Right atrium auricular region (tissue), 2 donors: ENCODE data around the gene VPS33A. TPM values are rescaled to one million over a fixed set of nuclear protein-coding genes. Genes with fewer than 3 reads are reported as not detected.
"Not testable (repeated sequence)": the region's sequence is repeated elsewhere in the genome, so short reads cannot be mapped to it uniquely, and the experiment has no call there.

Source experiments
- DNase-seq: peaks from one replicate; pipeline ENCODE4 v3.0.0-alpha.2; 2019; ENCODE audit warnings: low spot score
- H3K27ac ChIP-seq, 2 donors: fragments of 200-600 bp; sonication (generic); 1 replicate in 1 of 2; 2 replicates in 1 of 2; pipeline ENCODE4 v1.5.1; 2016 to 2019
- H3K27me3 ChIP-seq, 2 donors: fragments of 200-600 bp; sonication (generic); one replicate each; pipeline versions ENCODE4 v1.5.1 to v1.6.0; 2017 to 2019
- H3K36me3 ChIP-seq: fragments of 200-600 bp; sonication (generic); one replicate; pipeline ENCODE4 v1.5.1; 2016
- H3K4me1 ChIP-seq, 2 donors: fragments of 200-600 bp; sonication (generic); one replicate each; pipeline versions ENCODE4 v1.5.1 to v1.6.0; 2017 to 2019
- H3K4me3 ChIP-seq, 2 donors: fragments of 200-600 bp; sonication (generic); 1 replicate in 1 of 2; 2 replicates in 1 of 2; pipeline ENCODE4 v1.5.1; 2017 to 2019; ENCODE audit warnings: mild to moderate bottlenecking in 1 of 2, moderate library complexity in 1 of 2
- H3K9me3 ChIP-seq, 2 donors: fragments of 200-600 bp; sonication (generic); one replicate each; pipeline ENCODE4 v1.5.1; 2019
- total RNA-seq, 2 donors: library from RNA; depleted of rRNA; stranded (reverse); fragments of >200 nt; gene quantifications; one replicate each; pipeline ENCODE4 v1.1.0, GENCODE V29; 2016
- TF ChIP-seq, protein P1 (sequence below), 2 donors: fragments of 200-600 bp; sonication (generic); IDR thresholded peaks; one replicate each; pipeline ENCODE4 v1.5.1; 2019; ENCODE audit warnings: antibody characterized with exemption in 2 of 2

Gene VPS33A
- total RNA-seq, 2 donors from 2014 or later: 7.6 to 8.4 TPM

DNA sequence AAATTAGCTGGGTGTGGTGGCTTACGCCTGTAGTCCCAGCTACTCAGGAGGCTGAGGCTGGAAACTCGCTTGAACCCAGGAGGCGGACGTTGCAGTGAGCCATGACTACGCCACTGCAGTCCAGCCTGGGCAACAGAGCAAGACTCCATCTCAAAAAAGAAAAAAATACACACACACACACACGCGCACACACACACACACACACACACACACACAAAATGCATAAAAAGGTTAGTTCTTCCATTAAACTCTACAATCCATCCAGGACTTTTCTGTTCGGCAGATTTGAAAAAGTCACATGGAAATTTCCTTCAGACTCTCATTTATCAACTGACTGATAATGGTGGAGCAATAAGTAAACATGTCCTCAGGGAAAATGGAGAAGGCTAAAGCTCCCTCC is 9.2 kb upstream of the VPS33A start:
- no peak overlapping the region for H3K27ac ChIP-seq
- no peak overlapping the region for H3K4me3 ChIP-seq
- H3K9me3 ChIP-seq: no peaks in the 10 kb centered on the region
- TF ChIP-seq, protein P1, sequence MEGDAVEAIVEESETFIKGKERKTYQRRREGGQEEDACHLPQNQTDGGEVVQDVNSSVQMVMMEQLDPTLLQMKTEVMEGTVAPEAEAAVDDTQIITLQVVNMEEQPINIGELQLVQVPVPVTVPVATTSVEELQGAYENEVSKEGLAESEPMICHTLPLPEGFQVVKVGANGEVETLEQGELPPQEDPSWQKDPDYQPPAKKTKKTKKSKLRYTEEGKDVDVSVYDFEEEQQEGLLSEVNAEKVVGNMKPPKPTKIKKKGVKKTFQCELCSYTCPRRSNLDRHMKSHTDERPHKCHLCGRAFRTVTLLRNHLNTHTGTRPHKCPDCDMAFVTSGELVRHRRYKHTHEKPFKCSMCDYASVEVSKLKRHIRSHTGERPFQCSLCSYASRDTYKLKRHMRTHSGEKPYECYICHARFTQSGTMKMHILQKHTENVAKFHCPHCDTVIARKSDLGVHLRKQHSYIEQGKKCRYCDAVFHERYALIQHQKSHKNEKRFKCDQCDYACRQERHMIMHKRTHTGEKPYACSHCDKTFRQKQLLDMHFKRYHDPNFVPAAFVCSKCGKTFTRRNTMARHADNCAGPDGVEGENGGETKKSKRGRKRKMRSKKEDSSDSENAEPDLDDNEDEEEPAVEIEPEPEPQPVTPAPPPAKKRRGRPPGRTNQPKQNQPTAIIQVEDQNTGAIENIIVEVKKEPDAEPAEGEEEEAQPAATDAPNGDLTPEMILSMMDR (IDR thresholded peaks at IDR 0.05): no peak
- peaks cover 60% of the 10 kb centered on the region for H3K36me3 ChIP-seq
- peaks cover 0 to 4% of the 10 kb centered on the region in 2 donors for H3K4me1 ChIP-seq
- DNase-seq: no peak
- H3K27me3 ChIP-seq: no peaks in the 10 kb centered on the region

DNA sequence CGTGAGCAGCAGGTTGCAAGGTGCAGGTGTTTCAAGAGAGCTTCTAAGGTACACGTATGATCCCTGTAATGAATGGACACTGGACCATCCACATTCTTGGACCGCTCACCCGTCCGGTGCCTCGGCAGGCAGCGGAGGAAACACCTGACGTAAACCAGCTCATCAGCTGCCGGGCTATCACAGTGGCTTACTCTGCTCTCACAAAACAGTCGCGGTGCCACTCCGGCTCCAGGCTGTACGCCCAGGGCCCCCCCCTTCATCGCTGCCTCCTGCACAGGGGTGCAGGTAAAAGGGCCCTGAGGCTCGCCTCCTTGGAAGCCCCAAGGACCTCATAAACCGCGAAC is 436 bp downstream of the VPS33A start:
- no peaks in the 10 kb centered on the region for H3K9me3 ChIP-seq
- H3K4me1 ChIP-seq: peaks cover 0 to 8% of the 10 kb centered on the region in 2 donors
- TF ChIP-seq, protein P1 (IDR thresholded peaks at IDR 0.05): no peak
- H3K4me3 ChIP-seq: peak overlapping the region; percentile 81 to 96
- DNase-seq: peak; percentile 62
- peak overlapping the region; percentile 84 to 89 for H3K27ac ChIP-seq
- H3K36me3 ChIP-seq: peaks cover 9% of the 10 kb centered on the region
- no peaks in the 10 kb centered on the region for H3K27me3 ChIP-seq

DNA sequence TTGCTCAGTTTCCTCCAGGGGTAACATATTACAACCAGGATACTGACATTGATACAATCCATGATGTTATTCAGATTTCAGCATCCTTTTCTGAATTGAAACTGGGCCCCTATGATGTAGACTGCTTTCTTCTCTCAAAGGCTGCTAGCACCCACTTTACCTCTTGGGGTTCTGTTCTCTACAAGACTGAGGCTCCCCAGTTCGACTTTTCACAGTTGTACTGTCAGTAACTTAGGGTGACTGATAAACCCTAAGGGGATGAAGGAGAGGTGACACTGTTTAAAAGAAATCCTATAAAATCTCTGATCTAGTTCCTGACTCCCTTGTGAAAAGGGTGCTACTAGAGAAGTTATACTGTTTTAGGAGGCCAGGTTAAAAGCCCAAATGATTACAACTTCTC is 818 bp downstream of the VPS33A start:
- TF ChIP-seq, protein P1 (IDR thresholded peaks at IDR 0.05): no peak
- H3K4me1 ChIP-seq: peaks cover 0 to 8% of the 10 kb centered on the region in 2 donors

DNA sequence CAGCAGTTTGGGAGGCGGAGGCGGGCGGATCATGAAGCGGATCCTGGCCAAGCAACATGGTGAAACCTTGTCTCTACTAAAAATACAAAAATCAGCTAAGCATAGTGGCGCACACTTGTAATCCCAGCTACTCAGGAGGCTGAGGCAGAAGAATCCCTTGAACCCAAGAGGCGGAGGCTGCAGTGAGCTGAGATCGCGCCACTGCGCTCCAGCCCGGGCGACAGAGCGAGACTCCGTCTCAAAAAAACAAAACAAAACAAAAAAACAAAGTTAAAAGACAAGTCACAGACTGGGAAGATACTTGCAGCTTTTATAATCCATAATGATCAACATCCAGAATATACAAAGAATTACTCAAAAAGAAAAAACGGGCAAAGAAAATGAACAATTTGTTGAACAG is 5.6 kb downstream of the VPS33A start:
- not testable (repeated sequence) for H3K4me3 ChIP-seq, H3K27me3 ChIP-seq, DNase-seq, H3K27ac ChIP-seq, H3K4me1 ChIP-seq, H3K9me3 ChIP-seq
- H3K36me3 ChIP-seq: peaks cover 43% of the 10 kb centered on the region

More for the DNA sequence above, 818 bp downstream of the VPS33A start:
- Histone ChIP-seq H3K9me3 (no peaks in the 10 kb centered on the region), H3K27me3 (no peaks in the 10 kb centered on the region), H3K36me3 (peaks cover 13% of the 10 kb centered on the region), H3K4me3 (peak overlapping the region; percentile 81 to 96), H3K27ac (peak overlapping the region; percentile 84 to 89)
- DNase-seq: no peak

DNA sequence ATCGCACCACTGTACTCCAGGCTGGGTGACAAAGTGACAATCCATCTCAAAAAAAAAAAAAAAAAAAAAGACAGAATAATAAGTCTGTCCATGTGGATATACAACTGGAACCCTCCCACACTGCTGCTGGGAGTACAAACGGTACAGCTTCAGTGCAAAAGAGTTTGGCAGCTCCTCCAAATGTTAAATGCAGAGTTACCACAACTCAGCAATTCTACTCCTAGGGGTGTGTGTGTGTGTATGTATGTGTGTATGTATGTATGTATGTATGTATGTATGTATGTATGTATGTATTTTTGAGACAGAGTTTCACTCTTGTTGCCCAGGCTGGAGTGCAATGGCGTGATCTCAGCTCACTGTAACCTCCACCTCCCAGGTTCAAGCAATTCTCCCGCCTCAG is 7.4 kb downstream of the VPS33A start:
- not testable (repeated sequence) for H3K4me1 ChIP-seq, H3K27me3 ChIP-seq, H3K27ac ChIP-seq, H3K9me3 ChIP-seq, DNase-seq, H3K4me3 ChIP-seq
- H3K36me3 ChIP-seq: peaks cover 43% of the 10 kb centered on the region

DNA sequence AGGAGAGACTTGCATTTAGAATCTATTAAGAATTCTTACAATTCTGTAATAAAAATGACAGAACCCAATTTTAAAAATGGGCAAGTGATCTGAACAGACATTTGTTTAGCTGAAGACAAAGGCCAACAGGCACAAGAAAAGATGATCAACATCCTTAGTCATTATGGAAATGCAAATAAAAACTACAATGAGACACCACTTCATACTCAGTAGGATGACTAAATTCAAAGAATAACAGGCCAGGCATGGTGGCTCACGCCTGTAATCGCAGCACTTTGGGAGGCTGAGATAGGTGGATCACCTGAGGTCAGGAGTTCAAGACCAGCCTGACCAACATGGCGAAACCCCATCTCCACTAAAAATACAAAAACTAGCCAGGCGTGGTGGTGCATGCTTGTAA is 7.8 kb downstream of the VPS33A start:
- H3K4me3 ChIP-seq, H3K9me3 ChIP-seq, DNase-seq, H3K27ac ChIP-seq, H3K27me3 ChIP-seq, H3K4me1 ChIP-seq: not testable (repeated sequence)
- H3K36me3 ChIP-seq: peaks cover 43% of the 10 kb centered on the region

DNA sequence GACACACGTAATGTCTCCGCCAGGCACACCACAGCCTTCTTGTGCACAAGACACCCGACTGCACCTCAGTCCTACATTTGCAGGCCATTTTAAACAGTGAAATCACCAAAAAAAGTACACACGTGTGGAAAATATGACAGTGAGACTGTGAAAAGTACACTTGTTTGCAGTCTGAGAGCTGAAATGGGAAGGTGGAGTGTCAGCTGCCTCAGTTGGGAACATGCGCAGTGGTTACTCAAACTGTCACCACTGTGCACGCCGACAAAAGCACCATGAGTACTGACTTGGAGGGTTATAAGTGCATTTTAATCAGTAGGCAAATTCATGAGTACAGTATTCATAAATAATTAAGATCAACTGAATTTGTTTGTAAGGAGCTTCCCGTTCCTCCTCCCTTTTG is 15.8 kb downstream of the VPS33A start:
- DNase-seq: no peak
- Histone ChIP-seq H3K9me3 (no peaks in the 10 kb centered on the region), H3K27ac (no peak overlapping the region), H3K27me3 (no peaks in the 10 kb centered on the region), H3K36me3 (peaks cover 16% of the 10 kb centered on the region), H3K4me3 (no peak overlapping the region), H3K4me1 (no peaks in the 10 kb centered on the region)
- TF ChIP-seq, protein P1 (IDR thresholded peaks at IDR 0.05): no peak
